Astrocyte of the hippocampus (primary cell): ENCODE data around the gene EFNA2.
A peak's percentile ranks its signal among the peaks of the same experiment; 100 is the strongest.

Experiments
- DNase-seq: peaks from one replicate; pipeline ENCODE4 v3.0.0; 2011; ENCODE audit warnings: low read depth, low spot score

The EFNA2 gene

GRCh38 chr19:1260749-1261537 lies 24.7 kb upstream of the EFNA2 start:
- DNase-seq = peak; percentile 99

GRCh38 chr19:1261538-1261797 lies 24.2 kb upstream of the EFNA2 start:
- no peak for DNase-seq

- DNase-seq = peak; percentile 92
These were observed 23.7 kb upstream of the EFNA2 start for GRCh38 chr19:1261798-1262622.

- DNase-seq = peak; percentile 16
These were observed 23.0 kb upstream of the EFNA2 start for GRCh38 chr19:1262623-1263123.

- no peak for DNase-seq
These were observed 22.5 kb upstream of the EFNA2 start for GRCh38 chr19:1263188-1263587.

- DNase-seq = peak; percentile 93
These were observed 20.7 kb upstream of the EFNA2 start for GRCh38 chr19:1264801-1265614.

GRCh38 chr19:1265615-1266128 lies 20.0 kb upstream of the EFNA2 start:
- peak; percentile 72 for DNase-seq

- peak; percentile 93 for DNase-seq
These were observed 19.4 kb upstream of the EFNA2 start for GRCh38 chr19:1266129-1266915.

- DNase-seq = peak; percentile 87
These were observed 18.7 kb upstream of the EFNA2 start for GRCh38 chr19:1266916-1267476.

GRCh38 chr19:1267477-1268225 lies 18.0 kb upstream of the EFNA2 start:
- DNase-seq = peak; percentile 62

- no peak for DNase-seq
These were observed 17.2 kb upstream of the EFNA2 start for GRCh38 chr19:1268226-1269064.

- DNase-seq = peak; percentile 100
These were observed 16.6 kb upstream of the EFNA2 start, which contains the start of gene CIRBP for GRCh38 chr19:1269065-1269477. Gene CIRBP, plus strand, starts transcription at chr19:1269332. Its CDS starts 1,602 bp downstream, at chr19:1270934.

GRCh38 chr19:1269478-1270212 lies 16.0 kb upstream of the EFNA2 start:
- peak; percentile 95 for DNase-seq

- no peak for DNase-seq
These were observed 15.3 kb upstream of the EFNA2 start for GRCh38 chr19:1270213-1270853.

- no peak for DNase-seq
These were observed 14.7 kb upstream of the EFNA2 start for GRCh38 chr19:1270854-1271527.

GRCh38 chr19:1271528-1272422 lies 13.9 kb upstream of the EFNA2 start:
- no peak for DNase-seq
